ENCODE data around the gene ASCL4.

GRCh38 chr12:107774349-107775029 is at the start of gene ASCL4:
- no peak for TF ChIP-seq EZH2 (IDR thresholded peaks at IDR 0.05; ENCODE audit: borderline replicate concordance)
- TF ChIP-seq CTCF (IDR thresholded peaks at IDR 0.05; ENCODE audit: poor library complexity): no peak
